GM19043 (cell line): ENCODE data around the gene SCAI.
A peak's percentile ranks its signal among the peaks of the same experiment; 100 is the strongest.
"Not testable (repeated sequence)": the region's sequence is repeated elsewhere in the genome, so short reads cannot be mapped to it uniquely, and the experiment has no call there.

Experiments
- ATAC-seq: cut with Tn5 transposase; IDR thresholded peaks from one replicate; pipeline ENCODE4 v1.9.1; 2021; ENCODE audit warnings: low read depth; ENCODE audit not compliant: unreplicated experiment

The SCAI gene

GRCh38 chr9:125150349-125151245 is 7.3 kb upstream of the SCAI start:
- no peak for ATAC-seq

- no peak for ATAC-seq
These were observed 4.1 kb upstream of the SCAI start for GRCh38 chr9:125147401-125147951.

GRCh38 chr9:125146247-125146646 is 2.9 kb upstream of the SCAI start:
- no peak for ATAC-seq

GRCh38 chr9:125145425-125145824 is 2.1 kb upstream of the SCAI start:
- ATAC-seq, result no peak

- ATAC-seq, result no peak
These were observed 560 bp downstream of the SCAI start for GRCh38 chr9:125142560-125143376.

- ATAC-seq, result no peak
These were observed 1.6 kb downstream of the SCAI start for GRCh38 chr9:125141751-125142150.

GRCh38 chr9:125141251-125141650 is 2.1 kb downstream of the SCAI start:
- ATAC-seq, result no peak

GRCh38 chr9:125140576-125140975 is 2.8 kb downstream of the SCAI start:
- no peak for ATAC-seq

- no peak for ATAC-seq
These were observed 6.1 kb downstream of the SCAI start for GRCh38 chr9:125137200-125137599.

GRCh38 chr9:125134976-125135375 is 8.4 kb downstream of the SCAI start:
- ATAC-seq, result no peak

- no peak for ATAC-seq
These were observed 9.7 kb downstream of the SCAI start for GRCh38 chr9:125133403-125134329.

GRCh38 chr9:125131778-125132177 is 11.6 kb downstream of the SCAI start:
- ATAC-seq, result no peak

- ATAC-seq, result peak; percentile 98
These were observed 17.1 kb downstream of the SCAI start for GRCh38 chr9:125126019-125126746.

GRCh38 chr9:125125523-125125922 is 17.8 kb downstream of the SCAI start:
- no peak for ATAC-seq

- ATAC-seq, result no peak
These were observed 22.2 kb downstream of the SCAI start for GRCh38 chr9:125121146-125121545.

GRCh38 chr9:125119643-125120286 is 23.6 kb downstream of the SCAI start:
- no peak for ATAC-seq

GRCh38 chr9:125118696-125119095 is 24.6 kb downstream of the SCAI start:
- ATAC-seq, result not testable (repeated sequence)

GRCh38 chr9:125114503-125114902 is 28.8 kb downstream of the SCAI start:
- not testable (repeated sequence) for ATAC-seq

- ATAC-seq, result no peak
These were observed 32.9 kb downstream of the SCAI start for GRCh38 chr9:125110464-125110863.
